ENCODE measurements around the gene ARHGEF40. TPM values are rescaled to one million over a fixed set of nuclear protein-coding genes. Genes with fewer than 3 reads are reported as not detected.

ARHGEF40 gene
- total RNA-seq, 1 experiment from 2014 or later: 2.7 TPM

DNA sequence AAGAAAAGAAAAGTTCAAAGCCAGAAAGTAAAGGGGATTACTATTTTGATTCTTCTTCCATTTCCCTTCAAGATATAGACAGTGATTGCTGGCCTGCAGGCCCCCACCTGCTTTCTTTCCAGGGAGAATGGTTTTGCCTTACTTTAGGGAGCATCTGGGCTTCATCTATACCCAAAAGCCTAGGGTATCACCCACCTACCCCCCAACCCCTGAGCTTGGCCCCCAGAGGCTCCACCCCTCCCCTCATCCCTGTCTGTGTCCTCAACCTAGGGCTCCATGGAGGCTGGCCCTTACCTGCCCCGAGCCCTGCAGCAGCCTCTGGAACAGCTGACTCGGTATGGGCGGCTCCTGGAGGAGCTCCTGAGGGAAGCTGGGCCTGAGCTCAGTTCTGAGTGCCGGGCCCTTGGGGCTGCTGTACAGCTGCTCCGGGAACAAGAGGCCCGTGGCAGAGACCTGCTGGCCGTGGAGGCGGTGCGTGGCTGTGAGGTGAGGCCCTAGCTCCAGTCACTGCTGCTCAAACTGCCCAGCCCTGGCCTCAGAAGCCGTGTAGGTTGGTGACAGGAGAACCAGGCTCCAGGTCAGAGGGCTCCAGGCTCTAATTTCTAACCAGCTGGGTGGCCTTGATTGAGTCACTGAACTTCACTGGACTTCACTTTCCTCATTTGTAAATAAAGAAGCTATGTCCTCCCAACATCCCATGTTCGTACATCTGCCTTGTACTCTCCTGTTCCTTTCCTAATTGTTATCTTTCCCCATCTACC is 13.6 kb downstream of the ARHGEF40 start:
- Histone ChIP-seq H3K36me3 (ENCODE audit: low read depth, low read length) (no peaks in the 10 kb centered on the region), H3K27ac (ENCODE audit: low read length) (no peak overlapping the region), H3K4me2 (ENCODE audit: low read length) (no peak overlapping the region), H3K4me1 (ENCODE audit: insufficient read depth, low read length) (no peaks in the 10 kb centered on the region), H3K9ac (ENCODE audit: low read length) (no peak overlapping the region), H3K9me3 (ENCODE audit: low read length) (no peaks in the 10 kb centered on the region), H3K9me2 (replicated peaks; ENCODE audit: low read length) (no peaks in the 10 kb centered on the region), H2AFZ (ENCODE audit: low read length) (no peak overlapping the region), H3K79me2 (ENCODE audit: low read length) (no peaks in the 10 kb centered on the region), H3K27me3 (ENCODE audit: low read length) (peaks cover 7% of the 10 kb centered on the region; the same call in 1 of the 2 replicates), H4K20me1 (ENCODE audit: low read length) (no peaks in the 10 kb centered on the region), H3K4me3 (ENCODE audit: low read length) (no peak overlapping the region), H3F3A (ENCODE audit: low read length, unreplicated experiment) (no peaks in the 10 kb centered on the region)
- ChIA-PET POLR2A (ENCODE audit: unreplicated experiment) (no interaction called here), CTCF (no interaction called here)
- TF ChIP-seq EZH2phosphoT487 (IDR thresholded peaks at IDR 0.05; ENCODE audit: borderline replicate concordance, low read length) (no peak), EZH2 (IDR thresholded peaks at IDR 0.05; ENCODE audit: low read length, unreplicated experiment) (no peak)
- TF ChIP-seq, protein P1, sequence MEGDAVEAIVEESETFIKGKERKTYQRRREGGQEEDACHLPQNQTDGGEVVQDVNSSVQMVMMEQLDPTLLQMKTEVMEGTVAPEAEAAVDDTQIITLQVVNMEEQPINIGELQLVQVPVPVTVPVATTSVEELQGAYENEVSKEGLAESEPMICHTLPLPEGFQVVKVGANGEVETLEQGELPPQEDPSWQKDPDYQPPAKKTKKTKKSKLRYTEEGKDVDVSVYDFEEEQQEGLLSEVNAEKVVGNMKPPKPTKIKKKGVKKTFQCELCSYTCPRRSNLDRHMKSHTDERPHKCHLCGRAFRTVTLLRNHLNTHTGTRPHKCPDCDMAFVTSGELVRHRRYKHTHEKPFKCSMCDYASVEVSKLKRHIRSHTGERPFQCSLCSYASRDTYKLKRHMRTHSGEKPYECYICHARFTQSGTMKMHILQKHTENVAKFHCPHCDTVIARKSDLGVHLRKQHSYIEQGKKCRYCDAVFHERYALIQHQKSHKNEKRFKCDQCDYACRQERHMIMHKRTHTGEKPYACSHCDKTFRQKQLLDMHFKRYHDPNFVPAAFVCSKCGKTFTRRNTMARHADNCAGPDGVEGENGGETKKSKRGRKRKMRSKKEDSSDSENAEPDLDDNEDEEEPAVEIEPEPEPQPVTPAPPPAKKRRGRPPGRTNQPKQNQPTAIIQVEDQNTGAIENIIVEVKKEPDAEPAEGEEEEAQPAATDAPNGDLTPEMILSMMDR (conservative IDR thresholded peaks at IDR 0.05; ENCODE audit: low read depth, low read length): no peak
- ATAC-seq (no peak), DNase-seq (no peak)
- BruUV-seq (replicated peaks): no TSS peak
- intact Hi-C loops (cut with micrococcal nuclease): no loop called here

DNA sequence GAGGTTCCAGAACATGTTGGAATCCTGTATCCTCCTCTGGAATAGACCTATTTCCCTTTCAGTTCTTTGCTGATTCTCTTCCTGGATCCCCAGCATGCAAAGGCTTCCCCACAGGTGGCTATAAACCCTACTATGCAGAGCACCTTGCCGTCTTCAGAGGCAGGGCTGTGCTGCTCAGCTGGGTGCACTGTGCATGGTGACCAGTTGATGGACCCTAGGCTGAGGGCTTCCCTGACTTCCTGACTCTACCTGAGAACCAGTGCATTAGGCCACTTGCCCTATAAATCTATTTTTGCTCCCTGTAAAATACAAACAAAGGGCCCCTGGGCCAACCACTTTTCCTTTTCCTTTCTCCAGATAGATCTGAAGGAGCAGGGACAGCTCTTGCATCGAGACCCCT is 14.3 kb downstream of the ARHGEF40 start:
- Histone ChIP-seq H3K27me3 (ENCODE audit: low read length) (peaks cover 6% of the 10 kb centered on the region; the same call in 1 of the 2 replicates), H2AFZ (ENCODE audit: low read length) (no peak overlapping the region), H3K4me3 (ENCODE audit: low read length) (no peak overlapping the region), H3K9ac (ENCODE audit: low read length) (no peak overlapping the region), H3K4me1 (ENCODE audit: insufficient read depth, low read length) (no peaks in the 10 kb centered on the region), H3K27ac (ENCODE audit: low read length) (no peak overlapping the region), H3K9me2 (replicated peaks; ENCODE audit: low read length) (no peaks in the 10 kb centered on the region), H3K9me3 (ENCODE audit: low read length) (no peaks in the 10 kb centered on the region), H3F3A (ENCODE audit: low read length, unreplicated experiment) (no peaks in the 10 kb centered on the region), H3K36me3 (ENCODE audit: low read depth, low read length) (no peaks in the 10 kb centered on the region), H3K4me2 (ENCODE audit: low read length) (no peak overlapping the region), H3K79me2 (ENCODE audit: low read length) (no peaks in the 10 kb centered on the region), H4K20me1 (ENCODE audit: low read length) (no peaks in the 10 kb centered on the region)
- POLR2A ChIA-PET (ENCODE audit: unreplicated experiment): no interaction called here
- DNase-seq: no peak
- no TSS peak for BruUV-seq (replicated peaks)
- TF ChIP-seq EZH2 (IDR thresholded peaks at IDR 0.05; ENCODE audit: low read length, unreplicated experiment) (no peak), EZH2phosphoT487 (IDR thresholded peaks at IDR 0.05; ENCODE audit: borderline replicate concordance, low read length) (no peak)
- TF ChIP-seq, protein P1 (conservative IDR thresholded peaks at IDR 0.05; ENCODE audit: low read depth, low read length): no peak
- intact Hi-C loops (cut with micrococcal nuclease): no loop called here
- no peak for ATAC-seq
- CTCF ChIA-PET: no interaction called here
